ENCODE data around the gene TRIM66.

- TF ChIP-seq CTCF (IDR thresholded peaks at IDR 0.05), result no peak
- TF ChIP-seq POLR2A (IDR thresholded peaks at IDR 0.05), result no peak
Observed at GRCh38 chr11:8683115-8683807, 796 bp upstream of the TRIM66 start.
